ENCODE data around the gene HAL.
A peak's percentile ranks its signal among the peaks of the same experiment; 100 is the strongest.

The HAL gene, protein sequence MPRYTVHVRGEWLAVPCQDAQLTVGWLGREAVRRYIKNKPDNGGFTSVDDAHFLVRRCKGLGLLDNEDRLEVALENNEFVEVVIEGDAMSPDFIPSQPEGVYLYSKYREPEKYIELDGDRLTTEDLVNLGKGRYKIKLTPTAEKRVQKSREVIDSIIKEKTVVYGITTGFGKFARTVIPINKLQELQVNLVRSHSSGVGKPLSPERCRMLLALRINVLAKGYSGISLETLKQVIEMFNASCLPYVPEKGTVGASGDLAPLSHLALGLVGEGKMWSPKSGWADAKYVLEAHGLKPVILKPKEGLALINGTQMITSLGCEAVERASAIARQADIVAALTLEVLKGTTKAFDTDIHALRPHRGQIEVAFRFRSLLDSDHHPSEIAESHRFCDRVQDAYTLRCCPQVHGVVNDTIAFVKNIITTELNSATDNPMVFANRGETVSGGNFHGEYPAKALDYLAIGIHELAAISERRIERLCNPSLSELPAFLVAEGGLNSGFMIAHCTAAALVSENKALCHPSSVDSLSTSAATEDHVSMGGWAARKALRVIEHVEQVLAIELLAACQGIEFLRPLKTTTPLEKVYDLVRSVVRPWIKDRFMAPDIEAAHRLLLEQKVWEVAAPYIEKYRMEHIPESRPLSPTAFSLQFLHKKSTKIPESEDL

DNA sequence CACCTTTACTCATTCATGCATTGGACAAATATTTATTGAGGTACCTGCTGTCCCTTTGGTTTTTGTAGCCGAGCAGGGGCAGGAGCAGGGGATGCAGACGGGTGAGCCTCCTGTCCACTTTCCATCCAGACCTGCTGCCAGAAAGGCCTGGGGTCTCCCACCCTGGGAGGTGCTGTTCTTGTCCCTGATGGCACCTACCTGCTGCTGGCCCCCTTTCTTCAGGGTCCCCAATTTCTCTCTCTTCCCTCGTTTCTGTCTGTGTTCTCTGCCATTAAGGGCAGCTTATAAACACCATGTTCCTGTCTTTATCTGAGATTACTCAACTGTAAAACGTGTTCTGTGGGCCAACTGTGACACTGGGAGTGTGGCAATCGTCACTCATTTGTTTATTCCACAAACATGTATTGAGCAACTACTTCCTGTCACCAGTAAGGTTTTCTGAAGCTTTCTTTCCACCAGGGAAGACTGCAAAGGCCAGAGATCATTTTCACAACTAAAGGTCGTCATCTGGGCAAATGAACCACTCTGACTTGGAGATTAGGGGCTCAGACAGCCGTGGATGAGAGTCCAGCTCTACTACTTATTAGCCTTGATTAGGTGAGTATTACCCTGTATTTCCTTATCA, at the start of gene HAL:
HAL (minus strand) TSS at position 311 of the 625 bp plus-strand sequence. CDS start 434 bp downstream, outside the sequence.
- no peak for DNase-seq

DNA sequence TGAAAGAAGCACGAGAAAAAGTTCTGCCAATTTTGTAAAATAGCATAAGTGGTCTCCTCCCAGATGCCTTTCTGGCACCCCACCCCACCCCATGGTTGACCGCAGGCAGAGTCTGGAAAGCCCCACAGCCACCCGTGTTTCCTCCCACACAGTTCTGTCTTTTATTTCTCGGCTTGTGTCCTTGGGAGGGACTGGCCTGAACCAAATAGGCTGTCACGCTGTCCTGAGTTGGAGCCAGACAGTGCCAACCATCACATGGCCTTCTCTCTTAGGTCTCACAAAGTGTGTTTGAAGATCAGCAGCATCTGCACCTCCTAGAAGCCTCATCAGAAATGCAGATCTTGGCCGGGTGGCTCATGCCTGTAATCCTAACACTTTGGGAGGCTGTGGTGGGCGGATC, 49.4 kb upstream of the HAL start:
- DNase-seq: no peak

DNA sequence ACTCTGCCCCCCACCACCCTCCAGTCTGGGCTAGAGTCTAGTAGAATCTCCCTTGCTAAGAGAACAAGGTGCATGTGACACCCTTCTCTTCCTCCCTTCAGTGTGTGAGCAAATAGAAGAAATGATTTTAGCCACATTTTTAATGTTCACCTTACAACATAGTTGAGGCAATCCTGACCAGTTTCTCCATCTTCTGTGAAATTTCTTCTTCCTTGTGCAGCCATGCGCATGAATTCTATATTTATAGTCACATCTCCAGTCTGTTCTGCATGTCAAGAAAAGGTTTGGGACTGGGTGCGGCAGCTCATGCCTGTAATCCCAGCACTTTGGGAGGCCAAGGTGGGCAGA, 48.8 kb upstream of the HAL start:
- DNase-seq: no peak

DNA sequence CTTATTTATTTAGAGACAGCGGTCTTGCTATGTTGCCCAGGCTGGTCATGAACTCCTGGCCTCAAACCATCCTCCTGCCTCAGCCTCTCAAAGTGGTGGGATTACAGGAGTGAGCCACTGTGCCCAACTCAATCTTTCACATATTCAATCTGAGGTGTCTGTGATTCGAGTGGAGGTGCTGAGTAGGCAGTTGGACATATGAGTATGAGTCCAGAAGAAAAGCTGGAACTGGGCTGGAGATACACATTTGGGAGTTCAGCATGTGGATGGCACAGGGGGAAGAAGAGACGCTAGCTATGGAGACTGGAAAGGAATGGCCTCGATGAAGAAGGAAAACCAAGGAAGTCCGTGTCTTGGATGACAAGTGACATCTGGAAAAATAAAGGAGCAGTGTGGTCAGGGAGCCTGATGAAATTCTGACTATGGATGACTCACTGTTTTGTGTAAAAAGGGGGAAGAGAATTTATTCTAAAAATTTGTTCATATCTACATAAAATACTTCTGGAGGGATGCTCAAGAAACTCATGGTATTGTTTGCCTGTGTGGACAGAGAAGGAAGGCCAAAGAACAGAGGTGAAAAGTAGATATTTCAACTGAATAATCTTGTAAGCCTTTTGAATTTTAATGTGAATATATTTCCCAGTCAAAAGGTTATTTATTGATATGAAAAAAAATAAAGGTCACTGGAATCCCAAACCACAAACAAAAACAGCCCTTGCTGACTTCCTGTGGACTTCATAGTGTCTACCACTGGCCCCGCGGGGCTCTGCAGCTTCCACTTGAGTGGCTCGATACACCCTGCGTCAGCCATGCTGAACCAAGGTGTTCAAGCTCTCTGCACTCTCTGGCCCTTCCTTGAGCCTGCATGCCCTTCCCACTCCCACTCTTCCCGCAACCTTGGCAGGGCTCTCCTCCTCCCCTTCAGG, 48.1 kb upstream of the HAL start:
- DNase-seq: no peak

DNA sequence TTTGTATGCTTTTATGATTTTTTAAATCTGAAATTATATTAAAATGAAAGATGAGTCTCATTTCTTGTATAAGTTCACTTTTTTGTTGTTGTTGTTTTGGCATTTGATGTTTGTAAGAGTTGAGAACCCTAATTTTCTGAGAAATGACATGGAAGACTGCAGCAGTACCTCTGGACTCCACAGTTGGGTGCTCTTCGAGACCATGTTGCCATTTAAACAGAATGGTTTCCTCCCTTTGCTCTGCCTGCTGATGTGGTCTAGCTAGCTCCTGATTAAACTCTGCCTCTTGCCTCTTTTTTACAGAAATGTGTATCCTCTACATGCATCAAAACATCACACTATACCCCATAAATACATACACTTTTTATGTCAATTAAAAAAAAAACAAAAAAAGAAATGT, 45.0 kb upstream of the HAL start:
- no peak for DNase-seq

DNA sequence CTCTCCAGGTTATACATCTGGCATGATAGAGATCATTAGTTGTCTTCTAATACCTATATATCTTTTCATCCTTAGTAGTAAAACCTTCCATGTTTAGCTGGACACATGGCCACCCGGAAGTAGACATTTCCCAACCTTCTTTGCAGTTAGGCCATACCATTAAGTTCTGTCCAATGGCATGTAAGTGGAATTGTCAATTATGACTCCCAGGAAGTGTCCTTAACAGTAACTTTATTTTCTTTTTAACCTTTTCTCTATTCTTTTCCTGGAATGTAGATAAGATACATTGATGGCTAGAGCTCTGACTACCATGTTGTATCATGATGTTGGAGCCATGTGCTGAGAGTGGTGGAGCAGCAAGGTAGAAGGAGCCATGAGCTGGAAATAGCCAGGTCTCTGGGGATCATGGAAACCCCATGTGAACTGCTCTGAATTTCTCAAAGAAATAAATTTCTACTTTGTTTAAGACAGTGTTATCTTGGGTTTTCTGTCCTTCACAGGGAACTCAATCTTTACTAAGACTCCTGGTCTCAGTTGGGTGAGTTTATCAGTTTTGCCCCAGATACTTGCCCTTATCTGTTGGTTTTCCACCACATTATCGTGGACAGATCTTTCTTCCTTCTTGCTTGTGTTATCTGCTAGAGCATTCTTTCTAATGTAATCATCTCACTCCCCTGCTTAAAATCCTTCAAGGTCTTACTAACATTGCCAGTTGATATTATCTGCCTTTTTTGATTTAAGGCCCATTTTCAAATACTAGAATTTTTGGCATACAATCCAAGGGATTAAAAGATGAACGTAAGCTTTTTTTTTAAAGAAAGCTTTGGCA, 44.4 kb upstream of the HAL start:
- no peak for DNase-seq

DNA sequence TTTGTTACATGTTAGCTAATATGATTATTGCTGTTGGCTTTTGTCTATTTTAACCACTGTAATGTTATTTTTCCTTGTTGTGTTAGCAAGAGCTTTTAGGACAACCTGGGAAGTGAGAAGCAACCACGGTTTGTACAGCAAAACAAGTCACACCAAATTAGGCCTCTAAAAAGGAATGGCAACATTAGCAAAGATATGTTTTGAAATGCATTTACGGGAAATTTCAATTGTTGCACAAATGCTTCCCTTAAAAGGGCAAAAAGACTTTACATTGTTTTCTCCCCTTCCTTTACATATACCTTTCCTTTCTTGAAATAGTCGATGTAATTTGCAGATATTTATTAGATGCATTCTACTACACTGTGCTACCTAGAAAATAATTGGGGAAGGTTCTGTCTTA, 43.4 kb upstream of the HAL start:
- DNase-seq: no peak

DNA sequence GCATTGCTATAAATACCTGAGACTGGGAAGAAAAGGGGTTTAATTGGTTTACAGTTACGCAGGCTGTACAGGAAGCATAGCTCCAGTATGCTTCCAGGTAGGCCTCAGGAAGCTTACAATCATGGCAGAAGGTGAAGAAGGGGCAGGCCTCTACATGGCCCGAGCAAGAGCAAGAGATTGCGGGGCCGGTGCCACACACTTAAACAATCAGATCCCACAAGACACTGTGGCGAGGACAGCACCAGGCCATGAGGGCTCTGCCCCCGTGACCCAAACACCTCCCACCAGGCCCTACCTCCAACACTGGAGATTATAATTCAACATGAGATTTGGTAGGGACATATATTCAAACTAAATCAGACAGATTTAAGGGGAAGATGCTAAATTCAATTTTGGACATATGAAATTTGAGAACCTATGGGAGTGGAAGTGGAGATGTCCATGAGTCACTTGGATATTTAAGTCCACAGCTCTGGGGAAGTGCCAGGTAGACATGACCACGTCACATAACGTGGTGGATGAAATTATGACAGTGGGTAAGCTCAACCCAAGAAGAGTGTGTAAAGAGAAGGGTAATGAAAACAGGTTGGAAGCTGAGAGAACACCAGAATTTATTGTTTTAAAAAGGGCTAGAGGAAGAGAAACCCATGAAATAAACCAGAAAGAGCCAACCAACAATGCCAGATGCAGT, 40.8 kb upstream of the HAL start:
- no peak for DNase-seq

DNA sequence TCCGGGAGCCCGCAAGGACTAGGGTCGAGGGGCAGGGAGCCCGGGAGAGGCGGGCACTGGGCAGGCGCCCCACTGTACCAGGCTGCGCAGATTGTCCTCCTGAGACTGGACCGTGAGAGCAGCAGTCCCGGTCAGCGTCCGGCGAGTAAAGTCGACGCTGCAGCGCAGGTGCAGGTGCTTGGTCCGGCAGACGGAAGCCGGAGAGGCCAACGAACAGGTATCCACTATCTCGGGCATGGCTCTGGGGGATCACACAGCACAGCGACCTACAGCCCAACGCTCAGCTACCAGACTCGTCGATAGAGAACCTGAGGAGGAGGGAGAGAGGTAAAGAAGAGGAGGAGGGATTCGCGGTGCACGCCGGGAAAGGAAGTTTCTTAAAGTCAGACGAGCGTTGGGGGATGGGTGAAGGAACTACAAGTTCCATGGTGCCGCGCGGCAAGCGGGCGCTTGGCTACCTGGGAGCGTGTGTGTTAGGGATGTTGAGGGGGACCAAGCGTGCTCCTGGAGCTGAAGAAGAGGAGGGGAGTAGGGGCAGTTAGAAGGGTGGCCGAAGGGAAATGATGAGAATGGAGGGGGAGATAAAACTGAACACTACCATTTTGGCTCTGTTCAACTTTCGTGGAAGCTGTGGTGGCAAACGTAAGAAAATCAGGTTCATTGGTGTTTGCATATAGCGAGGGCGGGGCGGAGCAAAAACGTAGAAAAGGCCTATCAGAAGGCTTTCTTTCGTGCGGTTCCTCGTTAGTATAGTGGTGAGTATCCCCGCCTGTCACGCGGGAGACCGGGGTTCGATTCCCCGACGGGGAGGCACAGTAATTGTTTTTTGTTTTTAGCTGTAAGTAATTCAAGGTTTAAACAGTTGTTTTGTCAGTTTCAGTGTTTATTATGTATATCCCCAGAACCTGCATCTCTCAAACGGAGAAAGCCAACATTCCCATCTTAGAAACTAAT, 39.4 kb upstream of the HAL start, which contains the start of gene LTA4H:
LTA4H (minus strand) TSS at position 305 of the 954 bp plus-strand sequence; CDS start at position 237, 68 bp downstream.
- peak; percentile 97 for DNase-seq

DNA sequence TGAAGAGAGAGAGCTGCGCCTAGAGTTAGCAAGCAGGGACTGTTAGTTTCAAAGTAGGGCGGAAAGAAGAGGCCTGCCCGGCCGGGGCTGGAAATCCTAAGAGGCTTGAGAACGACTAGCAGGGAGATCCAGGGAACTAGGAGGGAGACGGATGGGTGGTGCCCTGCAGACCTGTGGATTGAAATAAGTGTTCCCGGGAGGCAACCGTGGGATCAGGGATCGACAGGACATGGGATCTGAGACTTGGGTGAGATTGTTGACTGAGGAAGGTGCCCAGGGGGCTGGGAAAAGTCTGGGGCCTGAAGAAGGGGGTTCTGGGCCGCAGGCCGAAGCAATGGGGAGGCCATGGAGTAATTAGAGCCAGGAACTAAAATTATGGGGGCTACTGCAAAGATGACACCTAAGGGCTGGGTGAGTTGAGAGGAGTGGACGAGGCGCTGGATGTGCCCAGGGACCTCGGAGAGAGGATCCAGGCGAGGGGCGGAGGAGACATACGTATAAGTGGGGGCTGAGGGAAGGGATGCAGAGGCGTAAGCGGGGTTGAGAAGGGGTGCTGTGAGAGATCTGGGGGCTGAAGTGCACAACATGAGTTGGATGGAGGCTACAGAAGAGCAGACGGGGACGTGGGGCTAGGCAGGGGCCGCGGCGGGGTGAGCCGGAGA, 38.6 kb upstream of the HAL start:
- peak; percentile 30 for DNase-seq

DNA sequence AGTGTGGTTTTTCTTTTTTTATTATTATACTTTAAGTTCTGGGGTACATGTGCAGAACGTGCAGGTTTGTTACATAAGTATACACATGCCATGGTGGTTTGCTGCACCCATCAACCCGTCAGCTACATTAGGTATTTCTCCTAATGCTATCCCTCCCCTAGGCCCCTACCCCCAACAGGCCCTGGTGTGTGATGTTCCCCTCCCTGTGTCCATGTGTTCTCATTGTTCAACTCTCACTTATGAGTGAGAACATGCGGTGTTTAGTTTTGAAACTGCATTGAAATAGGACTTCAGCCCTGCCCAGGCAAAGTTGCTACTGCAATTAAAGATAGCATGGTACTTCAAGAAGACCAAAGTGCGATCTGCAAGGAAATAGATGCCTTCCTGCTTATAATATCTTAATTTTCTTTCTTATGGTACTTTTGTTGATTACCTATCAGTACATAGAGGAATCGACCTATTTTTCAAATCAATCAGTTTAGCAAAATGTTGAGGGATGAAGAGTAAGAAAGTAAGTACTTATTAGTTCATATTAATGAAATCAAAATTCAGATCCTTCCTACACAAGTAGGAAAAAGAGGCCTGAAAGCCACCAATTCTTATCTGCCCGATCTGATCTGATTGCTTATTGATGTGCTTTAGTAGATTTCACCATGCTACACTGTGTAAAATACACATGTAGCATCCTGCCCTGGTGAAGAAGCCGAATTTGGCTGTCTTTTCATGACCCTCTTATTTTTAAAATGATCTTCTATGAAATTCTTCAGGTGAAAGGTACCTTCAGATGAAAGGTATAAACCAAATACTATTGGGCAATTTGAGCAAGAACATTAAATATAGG, 37.6 kb upstream of the HAL start:
- DNase-seq: no peak

DNA sequence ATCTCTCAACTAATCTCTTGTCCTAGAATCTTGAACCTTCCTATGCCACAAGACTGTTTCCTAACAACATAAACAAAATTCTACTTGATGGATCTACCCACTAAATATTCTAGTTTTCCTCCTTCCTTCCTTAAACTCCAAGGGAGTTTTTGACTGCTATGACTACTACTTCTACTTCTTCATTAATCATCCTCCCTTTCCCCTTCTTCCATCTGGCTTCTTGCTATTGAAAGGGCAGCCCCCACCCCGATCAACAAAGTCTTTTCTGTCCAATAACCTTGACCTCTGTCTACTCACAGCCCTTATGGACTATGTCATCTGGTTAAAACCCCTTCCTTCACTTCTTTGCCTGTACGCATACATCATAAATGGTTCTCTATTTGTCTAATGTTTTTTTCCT, 33.7 kb upstream of the HAL start:
- no peak for DNase-seq

DNA sequence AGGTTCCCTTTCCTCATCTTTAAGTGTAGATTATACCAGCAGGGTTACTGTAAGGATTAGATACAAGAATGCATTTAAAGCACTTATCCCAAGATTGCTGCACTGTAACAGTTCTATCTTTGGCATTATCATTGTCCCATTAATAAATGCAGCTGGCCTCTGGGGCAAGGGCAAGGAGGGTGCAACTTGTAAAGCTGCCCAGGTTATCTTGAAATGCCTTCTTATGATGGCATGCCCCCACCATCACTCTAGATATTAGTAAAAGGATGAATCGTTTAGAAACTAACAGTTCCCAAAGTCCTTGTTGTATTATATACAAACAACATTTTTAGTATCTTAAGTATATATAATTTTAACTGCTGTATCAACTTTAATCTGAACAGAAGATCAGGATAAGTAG, 32.4 kb upstream of the HAL start:
- DNase-seq: no peak

DNA sequence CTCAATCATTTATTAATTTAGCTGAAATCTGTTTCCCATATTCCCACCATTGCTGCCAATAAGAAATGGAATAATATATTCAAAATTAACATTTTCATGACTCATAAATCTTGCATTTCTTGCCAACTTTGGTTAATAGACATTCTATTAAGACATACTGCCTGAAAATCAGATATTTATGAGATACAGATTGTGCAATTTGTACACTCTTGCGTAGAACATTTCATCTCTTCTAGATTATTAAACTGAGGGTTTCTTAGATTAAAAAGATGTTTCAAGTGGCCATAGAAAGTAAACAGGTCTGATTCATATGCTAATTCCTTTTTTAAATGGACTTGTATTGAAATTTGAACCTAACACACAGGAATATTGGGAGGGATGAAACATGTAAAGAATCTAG, 30.2 kb upstream of the HAL start:
- DNase-seq: no peak

DNA sequence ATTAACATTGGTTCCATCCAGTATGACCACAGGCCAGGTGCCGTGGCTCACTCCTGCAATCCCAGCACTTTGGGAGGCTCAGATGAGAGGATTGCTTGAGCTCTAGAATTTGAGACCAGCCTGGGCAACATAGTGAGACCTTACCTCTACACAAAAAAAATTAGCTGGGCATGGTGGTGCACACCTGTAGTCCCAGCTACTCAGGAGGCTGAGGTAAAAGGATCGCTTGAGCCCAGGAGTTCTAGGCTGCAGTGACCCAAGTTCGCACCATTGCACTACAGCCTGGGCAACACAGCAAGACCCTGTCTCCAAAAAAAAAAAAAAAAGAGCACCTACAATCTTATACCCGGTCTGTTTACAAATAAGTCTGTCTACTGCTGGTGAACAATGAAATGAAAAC, 29.4 kb upstream of the HAL start:
- DNase-seq: no peak

DNA sequence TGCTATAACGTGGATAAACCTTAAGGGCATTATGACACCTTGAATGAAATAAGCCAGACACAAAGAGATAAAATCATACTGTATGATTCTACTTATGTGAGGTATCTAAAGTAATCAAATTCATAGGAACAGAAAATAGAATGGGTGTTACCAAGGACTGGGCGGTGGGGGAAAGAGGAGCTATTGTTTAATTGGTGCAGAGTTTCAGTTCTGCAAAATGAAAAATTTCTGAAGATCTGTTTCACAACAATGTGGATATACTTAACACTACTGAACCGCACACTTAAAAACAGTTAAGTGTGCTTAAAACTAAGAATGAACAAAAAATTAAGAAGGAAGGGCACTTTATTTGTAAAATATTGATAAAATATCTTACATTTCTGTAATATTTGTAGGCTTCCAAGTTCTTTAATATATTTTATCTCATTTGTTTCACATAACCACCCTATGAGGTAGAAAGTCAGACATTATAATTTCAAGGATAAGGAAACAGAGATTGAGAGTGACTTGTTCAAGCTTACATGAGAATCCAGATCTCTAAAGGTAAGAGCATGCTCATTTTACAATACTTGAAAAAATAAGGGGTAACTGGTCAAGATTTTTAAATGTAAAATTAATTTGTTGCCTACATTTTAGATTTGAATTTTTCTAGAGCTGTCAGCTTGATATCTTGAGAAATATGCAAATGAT, 24.3 kb upstream of the HAL start:
- no peak for DNase-seq

DNA sequence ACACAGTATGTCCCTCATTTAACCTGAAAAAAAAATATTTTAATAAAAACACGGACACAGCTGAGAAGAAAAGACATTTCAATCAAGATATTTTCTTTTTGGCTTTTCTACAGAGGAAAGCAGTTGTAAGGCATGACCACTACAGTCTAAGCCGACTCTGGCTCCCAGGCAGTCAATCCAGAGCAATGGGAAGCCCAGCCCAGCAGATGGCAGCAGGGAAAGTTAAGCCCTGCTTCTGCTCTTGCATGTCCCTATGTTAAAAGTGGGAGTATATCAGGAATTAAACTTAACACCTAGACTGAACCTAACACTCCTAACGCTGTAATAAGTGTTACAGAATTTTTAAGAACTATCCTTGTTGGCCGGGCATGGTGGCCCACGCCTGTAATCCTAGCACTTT, 19.5 kb upstream of the HAL start:
- DNase-seq: peak; percentile 13
